PC-9 (cell line): ENCODE results near the gene DAAM1. TPM values are rescaled to one million over a fixed set of nuclear protein-coding genes. Genes with fewer than 3 reads are reported as not detected.

ENCODE experiments used
- BruUV-seq: library from RNA; stranded (reverse); fragments of 400-500 nt; replicated peaks from 2 replicates; lab custom pipeline; 2021; lab: Mats Ljungman, UMichigan
- CTCF ChIA-PET: fragments of 300-600 bp; sonication (Branson Sonifier 250); formaldehyde crosslinking; loops from one replicate; lab custom pipeline; 2022; ENCODE audit warnings: antibody characterized with exemption; lab: Charles Lee
- POLR2A ChIA-PET: fragments of 300-600 bp; sonication (Branson Sonifier 250); formaldehyde crosslinking; loops from one replicate; lab custom pipeline; 2022; ENCODE audit warnings: antibody characterized with exemption; ENCODE audit not compliant: unreplicated experiment; lab: Charles Lee
- DNase-seq, 2 experiments: peaks; one replicate each; pipeline versions ENCODE4 v3.0.0 to v3.0.0-alpha.2; 2015 to 2022; ENCODE audit warnings: mixed read lengths in 1 of 2
- H2AFZ ChIP-seq: fragments of 200-600 bp; sonication (generic); 2 replicates; pipeline ENCODE4 v1.8.1; 2017; ENCODE audit warnings: antibody characterized with exemption
- H3F3A ChIP-seq: fragments of 200-600 bp; sonication (generic); 2 replicates; pipeline ENCODE4 v1.8.1; 2017; ENCODE audit warnings: antibody characterized with exemption, mild to moderate bottlenecking, low read depth; ENCODE audit not compliant: insufficient read depth
- H3K27ac ChIP-seq: fragments of 200-600 bp; sonication (generic); 2 replicates; pipeline ENCODE4 v1.6.1; 2016; ENCODE audit warnings: mixed run types
- H3K27me3 ChIP-seq: fragments of 200-600 bp; sonication (generic); 2 replicates; pipeline ENCODE4 v1.6.1; 2016; ENCODE audit warnings: low read depth, mixed run types; ENCODE audit not compliant: insufficient read depth
- H3K36me3 ChIP-seq: fragments of 200-600 bp; sonication (generic); 2 replicates; pipeline ENCODE4 v1.6.1; 2016; ENCODE audit warnings: low read depth, mixed run types
- H3K4me1 ChIP-seq: fragments of 200-600 bp; sonication (generic); replicated peaks from 2 replicates; pipeline ENCODE4 v1.6.1; 2016; ENCODE audit warnings: mixed run types; ENCODE audit not compliant: insufficient read depth
- H3K4me2 ChIP-seq: fragments of 200-600 bp; sonication (generic); 2 replicates; pipeline ENCODE4 v1.6.1; 2017; ENCODE audit warnings: mixed run types
- H3K4me3 ChIP-seq: fragments of 200-600 bp; sonication (generic); 2 replicates; pipeline ENCODE4 v1.6.1; 2016; ENCODE audit warnings: mixed run types
- H3K79me2 ChIP-seq: fragments of 200-600 bp; sonication (generic); 2 replicates; pipeline ENCODE4 v1.6.1; 2017; ENCODE audit warnings: low read depth, mixed run types
- H3K9me2 ChIP-seq: fragments of 200-600 bp; sonication (generic); 2 replicates; pipeline ENCODE4 v1.8.1; 2017; ENCODE audit warnings: mild to moderate bottlenecking; ENCODE audit not compliant: insufficient read depth
- H3K9me3 ChIP-seq: fragments of 200-600 bp; sonication (generic); 2 replicates; pipeline ENCODE4 v1.8.1; 2016; ENCODE audit warnings: low read depth; ENCODE audit not compliant: insufficient read depth
- H4K20me1 ChIP-seq: fragments of 200-600 bp; sonication (generic); 2 replicates; pipeline ENCODE4 v1.8.1; 2017; ENCODE audit not compliant: insufficient read depth
- CTCF ChIP-seq: fragments of 200-600 bp; sonication (generic); conservative IDR thresholded peaks from 2 replicates; pipeline ENCODE4 v1.6.1; 2017; ENCODE audit warnings: mixed run types, antibody characterized with exemption, mild to moderate bottlenecking, moderate library complexity
- EZH2 ChIP-seq: fragments of 200-600 bp; sonication (generic); IDR thresholded peaks from 2 replicates; pipeline ENCODE4 v1.8.0; 2017; ENCODE audit warnings: antibody characterized with exemption, low read depth
- intact Hi-C: fragments of 100-400 bp; cut with micrococcal nuclease; formaldehyde crosslinking; loops from one replicate; pipeline ENCODE4 v1.10.0; 2022; ENCODE audit not compliant: unreplicated experiment
- total RNA-seq: library from RNA; stranded (reverse); gene quantifications from 2 replicates; pipeline ENCODE4 v1.2.3, GENCODE V29; 2021

The DAAM1 gene
- total RNA-seq, 1 experiment from 2014 or later, result 70.7 TPM

- no peak overlapping the region for H2AFZ ChIP-seq
- H3K27me3 ChIP-seq, result no peaks in the 10 kb centered on the region
- no peak for DNase-seq
- H3K79me2 ChIP-seq, result no peaks in the 10 kb centered on the region
- intact Hi-C loops, result no loop called here
- TF ChIP-seq EZH2 (no peak), CTCF (no peak)
- H3K27ac ChIP-seq, result no peak overlapping the region
- no peaks in the 10 kb centered on the region for H3K9me3 ChIP-seq
- H4K20me1 ChIP-seq, result no peaks in the 10 kb centered on the region
- no peaks in the 10 kb centered on the region for H3K4me1 ChIP-seq
- no peaks in the 10 kb centered on the region for H3K36me3 ChIP-seq
- CTCF ChIA-PET, result no interaction called here
- no peak overlapping the region for H3K4me2 ChIP-seq
- BruUV-seq, result no TSS peak
- H3K4me3 ChIP-seq, result no peak overlapping the region
- no peaks in the 10 kb centered on the region for H3K9me2 ChIP-seq
- POLR2A ChIA-PET, result no interaction called here
- H3F3A ChIP-seq, result no peaks in the 10 kb centered on the region
These were observed 42.0 kb upstream of the DAAM1 start for GRCh38 chr14:59146484-59146883.

GRCh38 chr14:59147007-59147406 is 41.5 kb upstream of the DAAM1 start:
- ChIA-PET POLR2A (no interaction called here), CTCF (no interaction called here)
- intact Hi-C loops, result no loop called here

GRCh38 chr14:59148334-59148900 is 40.0 kb upstream of the DAAM1 start:
- H3K36me3 ChIP-seq, result no peaks in the 10 kb centered on the region
- H3K79me2 ChIP-seq, result no peaks in the 10 kb centered on the region
- H3K27me3 ChIP-seq, result no peaks in the 10 kb centered on the region
- no peak for TF ChIP-seq EZH2
- TF ChIP-seq CTCF, result no peak
- no peak overlapping the region for H3K4me2 ChIP-seq
- no peaks in the 10 kb centered on the region for H3F3A ChIP-seq
- H4K20me1 ChIP-seq, result no peaks in the 10 kb centered on the region
- H3K4me1 ChIP-seq, result no peaks in the 10 kb centered on the region
- intact Hi-C loops, result no loop called here
- no peaks in the 10 kb centered on the region for H3K9me3 ChIP-seq
- H3K9me2 ChIP-seq, result no peaks in the 10 kb centered on the region
- BruUV-seq, result no TSS peak
- CTCF ChIA-PET, result no interaction called here
- POLR2A ChIA-PET, result no interaction called here
- no peak for DNase-seq
- H2AFZ ChIP-seq, result no peak overlapping the region
- no peak overlapping the region for H3K27ac ChIP-seq
- H3K4me3 ChIP-seq, result no peak overlapping the region

More at GRCh38 chr14:59147007-59147406, 41.5 kb upstream of the DAAM1 start:
- DNase-seq, result no peak
- H2AFZ ChIP-seq, result no peak overlapping the region
- no peak overlapping the region for H3K4me3 ChIP-seq
- no peaks in the 10 kb centered on the region for H3K9me3 ChIP-seq
- no peaks in the 10 kb centered on the region for H3F3A ChIP-seq
- no peak overlapping the region for H3K27ac ChIP-seq
- TF ChIP-seq CTCF, result no peak
- TF ChIP-seq EZH2, result no peak
- no peaks in the 10 kb centered on the region for H3K9me2 ChIP-seq
- H3K79me2 ChIP-seq, result no peaks in the 10 kb centered on the region
- H3K36me3 ChIP-seq, result no peaks in the 10 kb centered on the region
- H3K4me2 ChIP-seq, result no peak overlapping the region
- H4K20me1 ChIP-seq, result no peaks in the 10 kb centered on the region
- no TSS peak for BruUV-seq
- no peaks in the 10 kb centered on the region for H3K27me3 ChIP-seq
- H3K4me1 ChIP-seq, result no peaks in the 10 kb centered on the region
